Stomach (tissue), 4 donors: Measurements from ENCODE around the gene GJA5.

Experiments used
- CTCF ChIP-seq, 7 experiments: fragments of 450-650 bp in 4 of 7; fragments of 200-600 bp in 3 of 7; sonication (generic) in 3 of 7; IDR thresholded peaks; one replicate each; pipeline ENCODE4 v1.5.1; 2016 to 2019; ENCODE audit warnings: antibody characterized with exemption in 7 of 7, control low read depth in 2 of 7, mild to moderate bottlenecking in 1 of 7
- POLR2A ChIP-seq, 4 donors: fragments of 450-650 bp; IDR thresholded peaks; one replicate each; pipeline ENCODE4 v1.6.1; 2016; ENCODE audit warnings: antibody characterized with exemption in 4 of 4, control low read depth in 2 of 4, mild to moderate bottlenecking in 1 of 4, moderate library complexity in 1 of 4
- POLR2AphosphoS5 ChIP-seq, 3 donors: sonication (generic); formaldehyde crosslinking; IDR thresholded peaks; one replicate each; pipeline ENCODE4 v1.6.1; 2016; ENCODE audit warnings: antibody characterized with exemption in 3 of 3

GRCh38 chr1:147794570-147794969 lies 34.2 kb upstream of the GJA5 start:
- TF ChIP-seq CTCF (IDR thresholded peaks at IDR 0.05) (no peak), POLR2AphosphoS5 (IDR thresholded peaks at IDR 0.05) (no peak), POLR2A (IDR thresholded peaks at IDR 0.05) (no peak)
